NB4 (cell line): Measurements from ENCODE around the gene TNFRSF18.

ENCODE experiments used
- MYC ChIP-seq: IDR thresholded peaks from 2 replicates; pipeline ENCODE4 v1.6.1; 2011; ENCODE audit warnings: low read depth, low read length
- POLR2A ChIP-seq: IDR thresholded peaks from 2 replicates; pipeline ENCODE4 v1.6.1; 2011; ENCODE audit warnings: mild to moderate bottlenecking; ENCODE audit not compliant: insufficient read length; ENCODE audit errors: extremely low read depth
- TF ChIP-seq, protein P1 (sequence below): IDR thresholded peaks from one replicate; pipeline ENCODE4 v1.5.1; 2012; ENCODE audit warnings: low read depth, low read length
- TF ChIP-seq, protein P2 (sequence below): IDR thresholded peaks from 2 replicates; pipeline ENCODE4 v1.6.1; 2011; ENCODE audit warnings: low read depth, low read length

DNA sequence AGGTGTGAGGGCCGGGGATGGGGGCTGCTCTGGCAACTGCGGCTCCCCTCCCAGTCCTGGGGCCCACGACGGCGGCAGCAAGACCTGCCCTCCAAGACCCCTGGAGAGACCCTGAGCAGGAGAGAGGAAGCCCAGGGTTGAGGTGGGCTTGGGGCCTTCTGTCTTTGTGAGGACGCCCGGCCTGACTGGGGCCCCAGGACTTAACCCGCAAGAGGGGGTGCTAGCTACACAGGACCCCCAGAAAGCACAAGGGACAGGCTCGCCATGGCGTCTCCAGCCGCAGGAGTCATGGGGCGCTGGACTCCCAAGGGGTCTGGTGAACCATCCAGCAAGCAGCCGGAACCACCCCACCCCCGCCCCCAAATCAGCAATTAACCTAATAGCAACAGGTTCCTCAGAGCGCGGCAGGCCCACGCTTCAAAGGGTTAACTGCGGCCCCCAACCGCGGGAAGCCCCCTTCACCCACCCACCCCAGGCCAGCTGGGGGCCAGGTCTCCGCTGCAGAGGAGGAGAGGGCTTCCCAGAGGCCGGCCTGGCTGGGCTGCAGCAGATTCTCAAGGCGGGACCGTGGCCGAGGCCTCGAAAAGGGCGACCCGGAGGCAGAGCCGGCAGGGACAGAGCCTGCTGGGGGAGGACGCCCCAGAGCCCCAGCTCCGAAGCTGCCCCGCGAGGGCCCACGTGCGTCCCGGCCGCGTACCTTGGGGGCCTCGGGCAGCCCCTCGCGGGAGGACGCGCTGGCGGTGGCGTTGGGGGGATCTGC is 39.6 kb upstream of the TNFRSF18 start:
- TF ChIP-seq, protein P1, sequence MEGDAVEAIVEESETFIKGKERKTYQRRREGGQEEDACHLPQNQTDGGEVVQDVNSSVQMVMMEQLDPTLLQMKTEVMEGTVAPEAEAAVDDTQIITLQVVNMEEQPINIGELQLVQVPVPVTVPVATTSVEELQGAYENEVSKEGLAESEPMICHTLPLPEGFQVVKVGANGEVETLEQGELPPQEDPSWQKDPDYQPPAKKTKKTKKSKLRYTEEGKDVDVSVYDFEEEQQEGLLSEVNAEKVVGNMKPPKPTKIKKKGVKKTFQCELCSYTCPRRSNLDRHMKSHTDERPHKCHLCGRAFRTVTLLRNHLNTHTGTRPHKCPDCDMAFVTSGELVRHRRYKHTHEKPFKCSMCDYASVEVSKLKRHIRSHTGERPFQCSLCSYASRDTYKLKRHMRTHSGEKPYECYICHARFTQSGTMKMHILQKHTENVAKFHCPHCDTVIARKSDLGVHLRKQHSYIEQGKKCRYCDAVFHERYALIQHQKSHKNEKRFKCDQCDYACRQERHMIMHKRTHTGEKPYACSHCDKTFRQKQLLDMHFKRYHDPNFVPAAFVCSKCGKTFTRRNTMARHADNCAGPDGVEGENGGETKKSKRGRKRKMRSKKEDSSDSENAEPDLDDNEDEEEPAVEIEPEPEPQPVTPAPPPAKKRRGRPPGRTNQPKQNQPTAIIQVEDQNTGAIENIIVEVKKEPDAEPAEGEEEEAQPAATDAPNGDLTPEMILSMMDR = no peak
- TF ChIP-seq POLR2A (no peak), MYC (no peak)
- TF ChIP-seq, protein P2, sequence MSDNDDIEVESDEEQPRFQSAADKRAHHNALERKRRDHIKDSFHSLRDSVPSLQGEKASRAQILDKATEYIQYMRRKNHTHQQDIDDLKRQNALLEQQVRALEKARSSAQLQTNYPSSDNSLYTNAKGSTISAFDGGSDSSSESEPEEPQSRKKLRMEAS = no peak
